Choroid plexus epithelial cell (primary cell): Measurements from ENCODE around the gene SIN3B.
A peak's percentile ranks its signal among the peaks of the same experiment; 100 is the strongest.

Source experiments
- DNase-seq: peaks from one replicate; pipeline ENCODE4 v3.0.0-alpha.2; 2010; ENCODE audit warnings: low read depth
- H3K4me3 ChIP-seq: 2 replicates; pipeline ENCODE4 v1.5.1; 2011; ENCODE audit warnings: low read depth, mild to moderate bottlenecking, control low read depth, low read length, moderate library complexity
- CTCF ChIP-seq: conservative IDR thresholded peaks from 2 replicates; pipeline ENCODE4 v1.5.1; 2011; ENCODE audit warnings: low read depth, mild to moderate bottlenecking, control low read depth, inconsistent platforms, low read length, moderate library complexity

SIN3B gene

DNA sequence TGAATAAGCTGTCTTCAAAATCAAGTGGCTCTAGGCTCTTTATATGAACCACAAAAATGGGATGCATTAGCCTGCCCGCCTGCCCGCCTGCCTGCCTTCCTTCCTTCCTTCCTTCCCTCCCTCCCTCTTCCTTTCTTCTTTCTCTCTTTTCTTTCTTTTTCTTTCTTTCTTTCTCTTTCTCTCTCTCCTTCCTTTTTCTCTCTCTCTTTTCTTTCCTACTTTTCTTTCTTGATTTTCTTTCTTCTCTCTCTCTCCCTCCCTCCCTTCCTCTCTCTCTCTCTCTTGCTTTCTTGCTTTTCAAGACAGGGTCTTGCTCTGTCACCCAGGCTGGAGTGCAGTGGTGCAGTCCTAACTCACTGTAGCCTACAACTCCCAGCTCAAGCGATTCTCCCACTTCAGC lies 86.5 kb downstream of the SIN3B start:
- DNase-seq: no peak
- H3K4me3 ChIP-seq: no peak overlapping the region
- TF ChIP-seq CTCF: no peak

- DNase-seq: no peak
- TF ChIP-seq CTCF: no peak
- H3K4me3 ChIP-seq: no peak overlapping the region
These were observed 88.2 kb downstream of the SIN3B start for GRCh38 chr19:16917401-16917800.

DNA sequence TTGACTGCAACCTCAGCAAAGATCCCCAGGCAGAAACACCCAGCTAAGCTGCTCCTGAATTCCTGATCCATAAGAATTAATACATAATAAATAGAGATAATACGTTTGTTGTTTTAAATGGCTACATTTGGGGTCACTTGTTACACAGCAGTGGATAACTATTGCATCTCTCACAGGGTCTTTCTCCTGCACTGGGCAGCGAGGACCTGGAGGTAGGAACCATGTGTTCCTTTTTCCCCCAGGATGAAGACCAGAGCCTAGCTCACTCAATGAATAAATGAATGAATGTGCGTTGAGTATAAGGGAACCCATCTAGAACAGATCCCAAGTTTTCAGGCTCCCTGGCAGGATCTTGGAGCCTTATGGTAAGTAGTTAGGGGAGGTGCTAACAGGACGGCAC lies 90.3 kb downstream of the SIN3B start:
- no peak for DNase-seq
- H3K4me3 ChIP-seq: no peak overlapping the region
- TF ChIP-seq CTCF: no peak

DNA sequence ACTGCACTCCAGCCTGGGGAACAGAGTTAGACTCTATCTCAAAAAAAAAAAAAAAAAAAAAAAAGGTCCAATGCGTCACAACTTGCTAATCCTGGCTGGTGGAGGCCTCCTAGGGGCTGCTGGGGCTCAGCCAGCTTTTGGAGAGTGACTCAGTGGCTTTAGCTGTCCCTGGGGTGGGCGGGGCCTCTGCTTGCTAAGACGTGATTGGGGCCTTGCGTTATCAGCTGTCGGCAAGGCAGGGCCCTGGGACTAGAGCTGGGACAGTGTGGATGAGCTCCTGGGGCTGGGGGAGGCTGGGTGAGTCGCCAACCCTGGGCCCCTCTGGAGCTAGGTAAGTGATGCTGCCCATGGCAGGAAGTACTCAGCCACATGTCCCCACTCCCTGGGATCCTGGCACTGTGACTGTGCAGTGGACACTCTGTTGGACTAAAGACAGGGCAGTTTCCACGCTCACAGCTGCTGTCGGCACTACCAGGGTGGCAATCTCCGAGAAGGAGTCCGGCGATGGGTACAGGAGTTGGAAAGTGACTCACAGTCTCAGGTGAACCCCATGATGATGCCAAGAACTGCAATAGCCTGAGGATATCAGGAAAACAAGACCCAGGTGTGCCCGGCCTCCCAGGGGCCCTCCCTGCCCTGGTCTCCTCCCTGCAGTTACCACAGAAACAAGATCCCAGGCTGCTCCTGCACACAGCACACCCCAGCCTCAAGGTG lies 91.8 kb downstream of the SIN3B start:
- DNase-seq: peak; percentile 81
- TF ChIP-seq CTCF: no peak

DNA sequence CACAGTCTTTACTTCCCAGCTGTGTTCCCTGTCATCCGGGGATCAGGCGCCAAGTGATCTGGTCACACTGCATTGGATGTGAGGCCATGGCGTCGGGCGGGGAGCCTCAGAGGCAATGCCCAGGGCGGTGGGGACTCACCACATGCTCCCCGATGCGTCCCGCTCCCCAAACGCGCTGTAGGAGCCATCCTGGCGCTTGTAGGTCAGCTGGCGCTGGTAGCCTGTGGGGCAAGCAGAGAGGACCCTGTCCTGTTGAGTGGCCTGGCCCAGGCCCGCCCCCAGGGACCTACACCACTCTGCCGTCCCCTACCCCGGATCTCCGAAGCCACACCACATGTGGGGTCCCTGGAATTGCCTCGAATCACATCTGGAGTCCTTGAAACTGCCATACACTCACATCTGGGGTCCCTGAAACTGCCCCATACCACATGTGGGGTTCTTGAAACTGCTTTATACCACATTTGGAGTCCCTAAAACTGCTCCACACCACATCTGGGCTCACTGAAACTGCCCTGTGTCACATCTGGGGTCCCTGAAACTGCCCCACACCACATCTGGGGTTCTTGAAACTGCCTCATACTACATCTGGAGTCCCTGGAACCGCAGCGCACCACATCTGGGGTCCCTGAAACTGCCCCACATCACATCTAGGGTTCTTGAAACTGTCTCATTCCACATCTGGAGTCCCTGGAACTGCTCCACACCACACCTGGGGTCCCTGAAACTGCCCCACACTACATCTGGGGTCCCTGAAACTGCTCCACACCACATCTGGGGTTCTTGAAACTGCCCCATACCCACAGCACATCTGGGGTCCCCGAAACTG lies 92.8 kb downstream of the SIN3B start:
- no peak for DNase-seq
- no peak for TF ChIP-seq CTCF
- no peak overlapping the region for H3K4me3 ChIP-seq

More for the DNA sequence above, 91.8 kb downstream of the SIN3B start:
- H3K4me3 ChIP-seq: no peak overlapping the region

DNA sequence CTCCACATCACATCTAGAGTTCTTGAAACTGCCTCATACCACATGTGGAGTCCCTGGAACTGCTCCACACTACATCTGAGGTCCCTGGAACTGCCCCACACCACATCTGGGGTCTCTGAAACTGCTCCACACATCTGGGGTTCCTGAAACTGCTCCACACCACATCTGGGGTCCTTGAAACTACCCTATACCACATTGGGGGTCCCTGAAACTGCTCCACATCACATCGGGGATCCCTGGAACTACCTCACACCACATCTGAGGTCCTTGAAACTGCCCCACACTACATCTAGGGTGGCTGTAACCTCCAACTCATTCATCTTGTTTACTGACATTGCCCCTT lies 93.4 kb downstream of the SIN3B start:
- DNase-seq: no peak
- no peak overlapping the region for H3K4me3 ChIP-seq
- TF ChIP-seq CTCF: no peak
